Esophagus muscularis mucosa (tissue), 3 donors: ENCODE data around the gene OTUD7B.

Experiments
- CTCF ChIP-seq, 3 experiments: fragments of 200-600 bp in 2 of 3; fragments of 450-650 bp in 1 of 3; sonication (generic) in 2 of 3; IDR thresholded peaks; one replicate each; pipeline ENCODE4 v1.5.1; 2017 to 2019; ENCODE audit warnings: antibody characterized with exemption in 3 of 3, mild to moderate bottlenecking in 2 of 3, moderate library complexity in 1 of 3
- EP300 ChIP-seq: sonication (generic); formaldehyde crosslinking; IDR thresholded peaks from one replicate; pipeline ENCODE4 v1.6.1; 2017; ENCODE audit warnings: antibody characterized with exemption

- TF ChIP-seq CTCF (IDR thresholded peaks at IDR 0.05) (peak; percentile 28 to 36 (median 31)), EP300 (no peak)
These were observed 68.3 kb downstream of the OTUD7B start for GRCh38 chr1:149942207-149942606.
